HG03095 (cell line): ENCODE results near the gene MAP1LC3B.
"Not testable (repeated sequence)": the region's sequence is repeated elsewhere in the genome, so short reads cannot be mapped to it uniquely, and the experiment has no call there.

Experiments used
- ATAC-seq: cut with Tn5 transposase; IDR thresholded peaks from one replicate; pipeline ENCODE4 v1.9.1; 2021; ENCODE audit warnings: moderate library complexity; ENCODE audit not compliant: unreplicated experiment

MAP1LC3B gene

DNA sequence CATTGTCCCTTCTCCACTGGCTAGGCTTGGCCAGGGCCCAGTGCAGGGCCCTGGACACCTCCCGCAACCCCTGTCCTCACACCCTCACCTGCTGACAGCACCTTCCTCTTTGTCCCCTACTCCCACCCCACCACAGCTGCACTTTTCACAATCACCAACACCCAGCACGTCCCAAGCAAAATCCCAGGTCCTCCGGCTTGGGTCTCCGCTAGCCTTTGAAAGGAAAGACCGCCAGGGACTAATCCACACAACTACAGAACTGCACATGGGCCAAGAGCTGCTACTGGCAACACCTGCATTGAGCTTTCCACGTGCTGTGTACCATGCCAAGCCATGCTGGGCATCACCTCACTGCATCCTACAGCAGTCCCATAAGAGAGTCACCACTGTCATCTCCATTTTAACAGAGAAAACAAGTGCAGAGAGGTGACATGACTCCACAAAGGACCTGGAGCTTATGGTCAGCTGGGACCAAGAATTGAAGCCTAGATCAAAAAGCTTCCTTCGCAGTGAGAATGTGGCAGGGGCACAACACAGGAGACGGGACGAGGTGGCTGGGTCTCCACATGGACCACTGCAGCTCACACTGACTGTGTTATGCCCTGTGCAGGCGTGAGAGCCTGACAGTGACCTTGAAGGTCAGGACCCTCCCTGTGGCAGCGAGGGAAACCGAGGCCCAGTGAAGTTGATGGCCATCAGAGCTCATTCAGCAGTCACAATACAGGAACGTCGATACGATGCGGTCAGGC lies 31.1 kb upstream of the MAP1LC3B start:
- ATAC-seq, result no peak

- ATAC-seq, result no peak
Measured at GRCh38 chr16:87361916-87362619, 30.1 kb upstream of the MAP1LC3B start.

GRCh38 chr16:87362828-87363559 lies 29.1 kb upstream of the MAP1LC3B start:
- not testable (repeated sequence) for ATAC-seq

DNA sequence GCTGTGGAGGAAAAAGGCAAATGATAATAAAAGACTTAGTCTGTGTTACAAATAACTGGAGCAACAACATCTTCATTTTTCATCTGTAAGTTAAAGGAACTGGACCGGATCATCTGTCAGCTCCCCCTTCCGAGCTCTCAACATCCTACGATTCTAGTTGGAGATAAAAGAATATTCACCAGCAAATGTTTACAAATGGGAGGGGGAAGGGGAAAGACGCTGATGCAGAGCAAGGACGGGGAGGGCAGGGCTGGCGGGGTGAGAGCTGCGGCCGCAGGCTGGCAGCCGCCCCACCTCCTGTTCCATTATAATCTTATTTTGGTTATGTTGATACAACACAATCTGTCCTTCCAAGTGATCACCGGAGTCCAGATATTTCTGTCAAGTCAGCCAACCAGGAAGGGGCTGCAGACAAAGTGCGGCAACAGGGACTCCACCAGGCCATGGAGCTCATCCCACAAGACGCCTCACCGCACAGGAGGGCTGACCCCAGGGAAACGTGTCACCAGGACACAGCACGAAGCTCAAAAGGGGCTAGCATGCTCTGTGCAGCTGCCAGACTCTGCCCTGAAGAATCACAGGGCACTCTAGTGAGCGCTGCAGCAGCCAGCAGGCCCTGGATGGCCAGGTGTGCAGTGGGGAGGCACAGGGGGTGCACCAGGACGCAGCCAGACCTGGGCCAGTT lies 28.2 kb upstream of the MAP1LC3B start:
- no peak for ATAC-seq

DNA sequence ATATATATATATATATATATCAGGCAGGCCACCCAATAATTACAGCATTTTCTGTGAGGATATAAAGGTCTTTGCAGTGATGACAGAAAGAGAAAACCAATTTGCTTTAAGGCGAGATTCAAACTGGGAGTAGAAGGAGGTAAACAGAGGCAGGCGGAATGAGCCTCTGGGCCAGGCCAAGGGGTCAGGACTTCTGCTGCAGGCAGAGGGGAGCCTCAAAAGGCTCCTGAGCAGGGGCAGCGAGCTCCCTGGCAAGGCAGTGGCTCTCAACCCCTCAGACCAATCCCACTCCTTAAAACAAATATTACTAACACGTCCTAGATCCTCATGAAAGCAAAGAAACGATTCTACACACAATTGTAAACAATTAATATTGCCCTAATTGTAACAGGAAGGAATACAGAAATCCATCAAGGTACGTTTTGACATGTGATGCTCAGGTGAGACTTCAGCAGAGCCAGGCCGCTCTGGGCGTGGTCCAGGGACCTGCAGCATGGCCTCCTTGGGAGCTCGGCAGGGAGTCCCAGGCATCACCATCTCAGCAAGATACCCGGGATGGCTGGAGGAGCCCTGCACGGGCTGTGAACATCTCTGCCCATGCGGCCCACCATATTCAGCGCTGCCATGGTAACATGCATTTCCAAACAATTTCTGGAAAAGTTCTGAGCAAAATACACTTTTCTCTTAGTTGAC lies 27.0 kb upstream of the MAP1LC3B start:
- no peak for ATAC-seq

- ATAC-seq, result no peak
Measured at GRCh38 chr16:87366288-87366687, 25.8 kb upstream of the MAP1LC3B start.

- no peak for ATAC-seq
Measured at GRCh38 chr16:87366930-87367329, 25.2 kb upstream of the MAP1LC3B start.

DNA sequence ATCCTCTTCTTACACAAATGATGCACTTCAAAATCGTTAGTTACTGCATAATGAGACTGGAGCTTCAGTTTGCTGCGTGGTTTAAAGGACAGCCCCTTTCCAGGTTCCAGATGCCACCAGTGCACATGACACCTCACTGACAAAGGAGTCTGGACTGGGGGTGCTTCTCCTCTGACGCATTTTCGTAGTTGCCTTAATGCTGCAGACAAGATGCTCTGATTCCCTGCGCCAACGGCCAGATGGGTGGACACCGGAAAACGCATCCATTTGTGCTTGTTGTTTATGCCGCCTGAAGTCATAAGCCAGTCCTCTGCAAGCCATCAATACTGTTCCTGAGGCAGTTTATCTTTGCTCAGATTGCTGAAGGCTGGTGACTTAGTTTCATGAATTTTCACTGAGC lies 24.6 kb upstream of the MAP1LC3B start:
- no peak for ATAC-seq

- ATAC-seq, result no peak
Measured at GRCh38 chr16:87368029-87368770, 23.9 kb upstream of the MAP1LC3B start.

- ATAC-seq, result no peak
Measured at GRCh38 chr16:87369117-87369765, 22.9 kb upstream of the MAP1LC3B start.

GRCh38 chr16:87369796-87370719 lies 22.1 kb upstream of the MAP1LC3B start:
- ATAC-seq, result no peak

DNA sequence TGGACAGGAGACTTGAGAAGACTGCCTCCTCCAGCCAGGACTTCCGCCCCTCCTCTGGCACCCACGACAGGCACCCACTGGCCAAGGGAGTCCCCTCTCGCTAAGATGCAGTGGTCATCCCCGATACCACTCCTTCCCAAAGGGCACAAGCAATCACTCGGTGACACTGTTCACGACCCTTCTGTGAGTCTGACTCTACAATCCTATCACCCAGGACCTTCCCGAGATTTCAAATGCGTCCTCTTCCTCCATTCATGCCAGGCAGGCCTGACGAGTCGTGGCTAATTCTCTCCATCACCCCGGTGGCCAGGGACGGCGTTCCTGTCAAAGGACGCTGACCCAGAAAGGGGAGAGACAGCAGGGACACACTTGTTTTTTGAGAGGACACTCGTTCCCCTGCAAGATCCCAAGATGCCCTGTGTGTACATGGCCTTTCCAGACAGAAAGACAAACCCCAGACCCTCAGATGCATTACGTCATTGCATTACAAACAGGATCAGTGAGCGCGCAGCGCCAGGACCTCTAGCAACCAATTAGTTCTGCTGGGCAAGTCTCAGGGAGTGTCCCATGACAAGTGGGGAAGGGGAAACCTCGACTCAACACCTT lies 20.8 kb upstream of the MAP1LC3B start:
- no peak for ATAC-seq

GRCh38 chr16:87372305-87372704 lies 19.8 kb upstream of the MAP1LC3B start:
- no peak for ATAC-seq

GRCh38 chr16:87374313-87374712 lies 17.8 kb upstream of the MAP1LC3B start:
- ATAC-seq, result no peak

DNA sequence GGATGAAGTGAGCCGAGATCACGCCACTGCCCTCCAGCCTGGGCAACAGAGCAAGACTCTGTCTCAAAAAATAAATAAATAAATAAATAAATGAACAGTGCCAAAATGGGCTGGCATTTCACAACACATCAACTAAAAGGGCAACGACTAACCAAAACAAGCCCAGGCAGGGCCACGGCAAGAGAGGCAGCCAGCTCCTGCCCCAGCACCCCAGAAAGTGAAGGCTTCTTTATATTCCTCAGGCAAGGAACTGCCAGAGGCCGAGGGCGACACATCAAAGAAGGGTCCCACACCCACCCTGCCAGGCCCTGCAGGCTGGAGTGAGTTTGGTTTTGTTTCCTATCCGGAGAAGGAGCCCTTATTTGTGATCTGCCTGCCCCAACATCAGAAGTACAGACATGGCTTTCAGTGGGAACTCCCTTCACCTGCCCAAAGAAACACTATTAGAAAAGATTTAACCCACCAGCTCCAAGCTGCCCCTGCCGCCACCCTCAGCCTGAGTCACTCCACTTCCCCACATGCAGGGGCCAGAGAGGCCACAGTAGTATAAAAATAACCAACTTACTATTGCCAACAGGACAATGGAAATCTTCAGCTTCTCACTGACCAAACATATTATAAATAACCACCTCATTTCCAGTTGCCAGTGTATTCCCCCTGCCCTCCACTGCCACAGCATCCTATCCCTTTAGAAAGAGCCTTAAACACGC lies 16.6 kb upstream of the MAP1LC3B start:
- ATAC-seq, result no peak

- ATAC-seq, result no peak
Measured at GRCh38 chr16:87376660-87377059, 15.5 kb upstream of the MAP1LC3B start.

DNA sequence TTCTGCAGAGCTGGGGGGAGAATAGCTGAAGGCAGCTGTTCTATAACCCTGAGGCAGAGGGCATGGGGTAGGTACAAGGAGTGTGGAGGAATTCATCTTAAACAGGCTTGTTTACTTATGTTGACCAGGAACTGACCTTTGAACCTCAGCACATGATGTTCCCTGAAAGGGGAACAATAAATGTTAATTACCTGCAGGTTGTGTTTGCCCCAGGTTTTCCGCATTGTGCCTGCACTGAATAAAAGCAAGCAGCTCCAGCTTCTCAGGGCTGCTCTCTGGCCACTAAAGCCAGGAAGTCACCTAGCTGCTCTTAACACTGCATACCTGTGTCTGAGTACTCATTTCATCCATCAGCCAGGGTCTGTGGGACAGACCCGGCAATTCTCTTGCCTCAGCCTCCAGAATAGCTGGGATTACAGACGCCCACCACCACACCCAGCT lies 12.8 kb upstream of the MAP1LC3B start:
- ATAC-seq, result not testable (repeated sequence)
